Raji (cell line): ENCODE results near the gene PLPP2.

Experiments
- POLR2A ChIP-seq: IDR thresholded peaks from 2 replicates; pipeline ENCODE4 v1.6.1; 2011; ENCODE audit warnings: low read depth, low read length, control low read depth; ENCODE audit not compliant: insufficient read depth

Gene PLPP2

GRCh38 chr19:291006-291521, at the start of gene PLPP2:
TSS of gene PLPP2 (minus strand) at chr19:291403. CDS start at chr19:291336, 67 bp downstream.
- TF ChIP-seq POLR2A = no peak

- TF ChIP-seq POLR2A = no peak
These were observed 49.6 kb upstream of the PLPP2 start for GRCh38 chr19:340620-341385.

GRCh38 chr19:339262-339887, 48.2 kb upstream of the PLPP2 start:
- TF ChIP-seq POLR2A = no peak

GRCh38 chr19:338421-338820, 47.2 kb upstream of the PLPP2 start:
- TF ChIP-seq POLR2A = no peak

- no peak for TF ChIP-seq POLR2A
These were observed 44.9 kb upstream of the PLPP2 start for GRCh38 chr19:336067-336614.

GRCh38 chr19:335486-336066, 44.4 kb upstream of the PLPP2 start:
- no peak for TF ChIP-seq POLR2A

GRCh38 chr19:335072-335471, 43.9 kb upstream of the PLPP2 start:
- no peak for TF ChIP-seq POLR2A

GRCh38 chr19:334296-335071, 43.3 kb upstream of the PLPP2 start:
- TF ChIP-seq POLR2A = no peak

GRCh38 chr19:330503-330902, 39.3 kb upstream of the PLPP2 start:
- TF ChIP-seq POLR2A = no peak

- no peak for TF ChIP-seq POLR2A
These were observed 38.7 kb upstream of the PLPP2 start for GRCh38 chr19:329876-330275.

- TF ChIP-seq POLR2A = no peak
These were observed 36.9 kb upstream of the PLPP2 start for GRCh38 chr19:328025-328505.

GRCh38 chr19:327291-328024, 36.3 kb upstream of the PLPP2 start:
- TF ChIP-seq POLR2A = no peak

- no peak for TF ChIP-seq POLR2A
These were observed 35.7 kb upstream of the PLPP2 start for GRCh38 chr19:326871-327270.

GRCh38 chr19:325937-326565, 34.8 kb upstream of the PLPP2 start:
- TF ChIP-seq POLR2A = no peak
